ENCODE measurements around the gene CPNE8.

DNA sequence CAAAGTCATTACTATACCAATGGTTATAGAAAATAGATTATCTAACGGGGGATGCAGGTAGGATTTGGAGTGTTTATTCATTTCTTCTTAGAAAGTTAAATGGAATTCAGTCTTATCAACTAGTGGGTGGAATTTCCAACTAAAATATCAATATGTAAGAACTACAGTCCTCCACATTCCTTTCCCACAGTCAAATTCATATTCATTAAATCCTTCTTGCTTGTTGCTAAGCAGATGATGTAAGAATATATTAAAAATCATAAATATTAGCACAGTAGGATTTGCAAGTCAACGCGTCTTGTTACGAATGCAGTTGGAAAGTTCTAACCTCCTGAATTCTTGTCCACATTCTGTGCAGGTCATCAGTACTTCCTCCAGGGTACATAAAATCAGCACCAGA lies 259.2 kb downstream of the CPNE8 start:
- TF ChIP-seq EZH2 (optimal IDR thresholded peaks at IDR 0.05; ENCODE audit: low read depth, low read length) (no peak), CTCF (IDR thresholded peaks at IDR 0.05; ENCODE audit: low read length) (no peak)
